Measurements from ENCODE around the gene SNAPC4. TPM values are rescaled to one million over a fixed set of nuclear protein-coding genes. Genes with fewer than 3 reads are reported as not detected.

SNAPC4 gene
- total RNA-seq, 6 experiments from 2014 or later, result 3.8 to 6.5 (median 5.4) TPM

GRCh38 chr9:136359774-136360718, 39.9 kb downstream of the SNAPC4 start:
- intact Hi-C loops (cut with DNase I), result no loop called here
- Histone ChIP-seq H3K27me3 (no peaks in the 10 kb centered on the region), H3K4me1 (peaks cover 0 to 8% (median 5%) of the 10 kb centered on the region in 4 donors), H3K36me3 (no peaks in the 10 kb centered on the region), H3K9me3 (no peaks in the 10 kb centered on the region), H3K4me3 (no peak overlapping the region), H3K27ac (no peak overlapping the region)
- WGBS (ENCODE audit: insufficient coverage, low coverage, low lambda C conversion rate, missing lambda C conversion rate), result 95% methylated on average over 8 of the region's 38 CpGs
- DNase-seq (no peak), ATAC-seq (no peak)
- TF ChIP-seq CTCF (IDR thresholded peaks at IDR 0.05) (no peak), POLR2A (IDR thresholded peaks at IDR 0.05) (no peak)

- Histone ChIP-seq H3K9me3 (no peaks in the 10 kb centered on the region), H3K27ac (no peak overlapping the region), H3K27me3 (no peaks in the 10 kb centered on the region), H3K4me1 (peaks cover 0 to 3% (median 2%) of the 10 kb centered on the region in 4 donors), H3K4me3 (no peak overlapping the region), H3K36me3 (no peaks in the 10 kb centered on the region)
- TF ChIP-seq POLR2A (IDR thresholded peaks at IDR 0.05), result no peak
- no peak for TF ChIP-seq CTCF (IDR thresholded peaks at IDR 0.05)
- DNase-seq (no peak), ATAC-seq (no peak)
- intact Hi-C loops (cut with DNase I), result no loop called here
- no CpG with 5 or more reads among the region's 2 CpGs for WGBS (ENCODE audit: insufficient coverage, low coverage, low lambda C conversion rate, missing lambda C conversion rate)
Observed at GRCh38 chr9:136358888-136359287, 41.1 kb downstream of the SNAPC4 start.

- H3K27me3 ChIP-seq, result no peaks in the 10 kb centered on the region
- 92% methylated on average over 4 of the region's 29 CpGs for WGBS (ENCODE audit: insufficient coverage, low coverage, low lambda C conversion rate, missing lambda C conversion rate)
- H3K36me3 ChIP-seq, result no peaks in the 10 kb centered on the region
Observed at GRCh38 chr9:136358016-136358415, 42.0 kb downstream of the SNAPC4 start.

GRCh38 chr9:136357202-136357725, 42.7 kb downstream of the SNAPC4 start:
- TF ChIP-seq POLR2A (IDR thresholded peaks at IDR 0.05), result no peak
- no peak for TF ChIP-seq CTCF (IDR thresholded peaks at IDR 0.05)
- WGBS (ENCODE audit: insufficient coverage, low coverage, low lambda C conversion rate, missing lambda C conversion rate), result 80% methylated on average over 2 of the region's 22 CpGs
- Histone ChIP-seq H3K4me1 (no peaks in the 10 kb centered on the region), H3K27ac (no peak overlapping the region), H3K4me3 (no peak overlapping the region), H3K9me3 (no peaks in the 10 kb centered on the region), H3K36me3 (no peaks in the 10 kb centered on the region), H3K27me3 (no peaks in the 10 kb centered on the region)
- no peak for DNase-seq
- no peak for ATAC-seq
- intact Hi-C loops (cut with DNase I), result no loop called here

More at GRCh38 chr9:136358016-136358415, 42.0 kb downstream of the SNAPC4 start:
- no peak overlapping the region for H3K4me3 ChIP-seq
- H3K27ac ChIP-seq, result no peak overlapping the region
- no peaks in the 10 kb centered on the region for H3K4me1 ChIP-seq
- intact Hi-C loops (cut with DNase I), result no loop called here
- H3K9me3 ChIP-seq, result no peaks in the 10 kb centered on the region
- no peak for TF ChIP-seq POLR2A (IDR thresholded peaks at IDR 0.05)
- TF ChIP-seq CTCF (IDR thresholded peaks at IDR 0.05), result no peak
- DNase-seq (no peak), ATAC-seq (no peak)
